MM.1S (cell line): Measurements from ENCODE around the gene GIPC3.

Experiments used
- DNase-seq: peaks from one replicate; pipeline ENCODE4 v3.0.0-alpha.2; 2015
- H2AFZ ChIP-seq: fragments of 300-600 bp; sonication (generic); 2 replicates; pipeline ENCODE4 v1.6.0; 2016; ENCODE audit warnings: antibody characterized with exemption, low read length
- H3F3A ChIP-seq: fragments of 300-600 bp; sonication (generic); 2 replicates; pipeline ENCODE4 v1.6.1; 2016; ENCODE audit warnings: mild to moderate bottlenecking, antibody characterized with exemption, low read length, moderate library complexity, mixed read lengths; ENCODE audit not compliant: insufficient read depth
- H3K27ac ChIP-seq: fragments of 300-600 bp; sonication (generic); 2 replicates; pipeline ENCODE4 v1.5.1; 2016; ENCODE audit warnings: mild to moderate bottlenecking, low read length
- H3K27me3 ChIP-seq: fragments of 300-600 bp; sonication (generic); replicated peaks from 2 replicates; pipeline ENCODE4 v1.6.0; 2016; ENCODE audit warnings: low read length; ENCODE audit not compliant: insufficient read depth
- H3K36me3 ChIP-seq: fragments of 300-600 bp; sonication (generic); replicated peaks from 2 replicates; pipeline ENCODE4 v1.6.1; 2016; ENCODE audit warnings: mild to moderate bottlenecking, low read length, mixed read lengths; ENCODE audit not compliant: insufficient read depth
- H3K4me1 ChIP-seq: fragments of 300-600 bp; sonication (generic); 2 replicates; pipeline ENCODE4 v1.6.1; 2016; ENCODE audit warnings: low read length, mixed read lengths
- H3K4me2 ChIP-seq: fragments of 300-600 bp; sonication (generic); 2 replicates; pipeline ENCODE4 v1.6.0; 2016; ENCODE audit warnings: low read depth, low read length
- H3K4me3 ChIP-seq: fragments of 300-600 bp; sonication (generic); 2 replicates; pipeline ENCODE4 v1.5.1; 2016; ENCODE audit warnings: low read length, mixed read lengths
- H3K79me2 ChIP-seq: fragments of 300-600 bp; sonication (generic); 2 replicates; pipeline ENCODE4 v1.6.1; 2016; ENCODE audit warnings: mixed run types, low read length, mixed read lengths
- H3K9ac ChIP-seq: fragments of 300-600 bp; sonication (generic); 2 replicates; pipeline ENCODE4 v1.6.1; 2016; ENCODE audit warnings: low read length, mixed read lengths
- H3K9me2 ChIP-seq: fragments of 300-600 bp; sonication (generic); replicated peaks from 2 replicates; pipeline ENCODE4 v1.6.1; 2016; ENCODE audit warnings: mild to moderate bottlenecking, low read length, mixed read lengths; ENCODE audit not compliant: insufficient read depth
- H3K9me3 ChIP-seq: fragments of 300-600 bp; sonication (generic); replicated peaks from 2 replicates; pipeline ENCODE4 v1.6.1; 2016; ENCODE audit warnings: mild to moderate bottlenecking, low read length, mixed read lengths; ENCODE audit not compliant: insufficient read depth
- H4K20me1 ChIP-seq: fragments of 300-600 bp; sonication (generic); 2 replicates; pipeline ENCODE4 v1.6.1; 2016; ENCODE audit warnings: mild to moderate bottlenecking, low read length, moderate library complexity, mixed read lengths; ENCODE audit not compliant: insufficient read depth
- CTCF ChIP-seq: fragments of 300-600 bp; sonication (generic); IDR thresholded peaks from 2 replicates; pipeline ENCODE4 v1.5.1; 2016; ENCODE audit warnings: antibody characterized with exemption, low read length, mixed read lengths
- EZH2 ChIP-seq: fragments of 300-600 bp; sonication (generic); optimal IDR thresholded peaks from 2 replicates; pipeline ENCODE3; 2017; ENCODE audit warnings: low read depth, mild to moderate bottlenecking, antibody characterized with exemption, low read length, mixed read lengths
- EZH2phosphoT487 ChIP-seq: fragments of 300-600 bp; sonication (generic); IDR thresholded peaks from 2 replicates; pipeline ENCODE4 v1.6.1; 2018; ENCODE audit warnings: antibody characterized with exemption, low read length

GIPC3 gene

GRCh38 chr19:3642296-3642695, 57.0 kb downstream of the GIPC3 start:
- Histone ChIP-seq H3K4me1 (no peaks in the 10 kb centered on the region), H3K79me2 (no peaks in the 10 kb centered on the region), H3K9me2 (no peaks in the 10 kb centered on the region), H3K27ac (no peak overlapping the region), H3K9ac (no peak overlapping the region), H4K20me1 (no peaks in the 10 kb centered on the region), H3K9me3 (no peaks in the 10 kb centered on the region), H3K4me2 (no peak overlapping the region), H2AFZ (no peak overlapping the region), H3F3A (no peaks in the 10 kb centered on the region), H3K4me3 (no peak overlapping the region), H3K27me3 (no peaks in the 10 kb centered on the region), H3K36me3 (no peaks in the 10 kb centered on the region)
- TF ChIP-seq EZH2phosphoT487 (no peak), CTCF (no peak), EZH2 (no peak)
- no peak for DNase-seq
